ENCODE measurements around the gene URB2. TPM values are rescaled to one million over a fixed set of nuclear protein-coding genes. Genes with fewer than 3 reads are reported as not detected.
"Not testable (repeated sequence)": the region's sequence is repeated elsewhere in the genome, so short reads cannot be mapped to it uniquely, and the experiment has no call there.

URB2 gene
- total RNA-seq, 1 experiment from 2014 or later = 17.6 TPM

DNA sequence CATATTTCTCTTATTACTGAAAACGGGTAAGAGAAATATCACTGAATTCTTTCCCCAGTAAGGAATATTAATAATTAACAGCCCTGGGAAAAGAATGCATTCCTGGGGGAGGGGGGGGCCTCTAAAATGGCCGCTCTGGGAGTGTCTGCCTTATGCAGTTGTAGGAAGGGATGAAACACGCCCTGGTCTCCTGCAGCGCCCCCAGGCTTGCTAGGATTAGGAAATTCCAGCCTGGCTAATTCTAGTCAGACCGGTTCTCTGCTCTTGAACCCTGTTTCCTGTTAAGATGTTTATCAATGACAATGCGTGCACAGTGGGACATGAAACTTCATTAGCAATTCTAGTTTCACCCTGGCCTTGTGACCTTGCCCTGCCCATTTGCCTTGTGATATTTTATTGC is 81.1 kb downstream of the URB2 start:
- in situ Hi-C loops (cut with HindIII; ENCODE audit: low pct_unique_long_range_greater_than_20kb, low sequenced_read_pairs) = not testable (repeated sequence)

GRCh38 chr1:229709500-229710013 is 83.5 kb downstream of the URB2 start:
- in situ Hi-C loops (cut with HindIII; ENCODE audit: low pct_unique_long_range_greater_than_20kb, low sequenced_read_pairs) = no loop called here
- no peak for DNase-seq (ENCODE audit: low read depth, low spot score)

More for the DNA sequence above, 81.1 kb downstream of the URB2 start:
- DNase-seq (ENCODE audit: low read depth, low spot score) = not testable (repeated sequence)

Other genes with a start within 250 kb of the URB2 start
- gene ACTA1, start 192.2 kb upstream of the URB2 start, total RNA-seq (2014; rRNA removed; shearing (Covaris generic)) = 0.16 TPM in 2 replicates
- 43.3 and 44.5 TPM in 2 replicates for gene NUP133, start 117.9 kb upstream of the URB2 start, total RNA-seq (2014; rRNA removed; shearing (Covaris generic))
- 17.8 and 20.0 TPM in 2 replicates for gene ABCB10, start 67.5 kb upstream of the URB2 start, total RNA-seq (2014; rRNA removed; shearing (Covaris generic))
- gene TAF5L, start 125 bp upstream of the URB2 start, total RNA-seq (2014; rRNA removed; shearing (Covaris generic)) = 21.5 TPM in 2 replicates

Data from SK-MEL-5 (cell line).